GM18519 (cell line): Measurements from ENCODE around the gene SRR.
A peak's percentile ranks its signal among the peaks of the same experiment; 100 is the strongest.
"Not testable (repeated sequence)": the region's sequence is repeated elsewhere in the genome, so short reads cannot be mapped to it uniquely, and the experiment has no call there.

ENCODE experiments used
- ATAC-seq: cut with Tn5 transposase; IDR thresholded peaks from one replicate; pipeline ENCODE4 v1.9.1; 2021; ENCODE audit warnings: mild to moderate bottlenecking, moderate library complexity; ENCODE audit not compliant: unreplicated experiment, low FRiP score

SRR gene

GRCh38 chr17:2289878-2290478, 13.8 kb upstream of the SRR start:
- no peak for ATAC-seq

DNA sequence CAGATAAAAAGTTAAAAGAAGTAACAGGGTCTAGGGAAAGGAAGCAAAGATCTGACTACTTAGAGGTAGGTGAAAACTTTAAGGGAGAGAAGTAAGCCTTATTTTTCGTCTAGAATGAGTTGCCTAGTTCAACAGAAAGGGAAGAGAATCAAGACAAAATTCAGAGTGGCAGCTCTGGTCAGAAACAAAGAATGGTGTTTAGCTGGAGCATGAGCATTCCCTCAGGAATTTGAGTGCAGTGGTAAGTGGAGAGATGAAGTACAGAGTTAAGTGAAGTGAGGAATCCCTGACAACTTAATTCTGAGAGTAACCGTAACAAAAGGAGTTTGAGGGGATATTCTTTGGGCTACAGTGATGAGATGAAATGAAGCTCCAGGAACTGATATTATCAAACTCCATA, 11.7 kb upstream of the SRR start:
- ATAC-seq, result no peak

GRCh38 chr17:2295575-2295974, 8.2 kb upstream of the SRR start:
- ATAC-seq, result no peak

DNA sequence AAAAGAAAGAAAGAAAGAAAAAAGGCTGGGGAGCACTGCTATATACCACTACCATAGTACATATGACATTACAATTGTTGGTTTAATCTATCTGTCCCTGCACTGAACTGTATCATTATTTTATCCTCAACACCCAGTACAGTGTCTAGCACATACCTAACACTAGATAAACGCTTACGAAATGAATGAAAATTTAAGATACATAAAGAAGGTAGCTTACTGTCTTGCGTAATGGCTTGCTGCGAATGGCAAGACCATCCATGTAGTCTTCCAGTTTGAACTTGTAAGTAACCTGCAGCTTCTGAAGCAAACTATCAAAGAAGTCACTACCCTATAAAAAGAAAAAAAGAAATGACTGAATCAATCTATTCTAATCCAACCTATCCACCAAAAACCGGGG, 6.7 kb upstream of the SRR start:
- no peak for ATAC-seq

GRCh38 chr17:2299136-2299535, 4.6 kb upstream of the SRR start:
- ATAC-seq, result no peak

DNA sequence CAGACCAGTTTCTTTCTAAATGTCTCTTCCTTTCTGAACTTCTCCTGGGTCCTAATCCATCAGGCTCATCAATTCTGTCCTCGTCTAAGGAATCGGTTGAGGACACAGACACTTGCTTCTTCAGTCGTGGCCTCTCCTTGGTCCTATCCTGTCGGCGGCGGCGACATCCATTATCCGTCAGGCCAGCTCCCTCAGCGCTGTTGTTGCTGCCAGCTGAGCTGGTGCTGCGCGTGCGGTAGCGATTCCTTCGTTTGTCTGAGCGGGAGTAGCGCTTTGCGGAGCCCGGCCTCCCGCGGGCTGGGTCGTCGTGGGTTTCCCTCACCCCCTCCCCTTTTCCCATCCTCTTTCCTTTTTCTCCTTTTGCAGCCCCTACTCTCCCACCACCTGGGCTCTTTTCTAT, 4.0 kb upstream of the SRR start:
- no peak for ATAC-seq

GRCh38 chr17:2302778-2303203, 959 bp upstream of the SRR start:
- no peak for ATAC-seq

- ATAC-seq, result no peak
Measured at GRCh38 chr17:2304931-2305330, 1.2 kb downstream of the SRR start.

- ATAC-seq, result no peak
Measured at GRCh38 chr17:2309338-2310154, 5.8 kb downstream of the SRR start.

- no peak for ATAC-seq
Measured at GRCh38 chr17:2312736-2313135, 9.0 kb downstream of the SRR start.

DNA sequence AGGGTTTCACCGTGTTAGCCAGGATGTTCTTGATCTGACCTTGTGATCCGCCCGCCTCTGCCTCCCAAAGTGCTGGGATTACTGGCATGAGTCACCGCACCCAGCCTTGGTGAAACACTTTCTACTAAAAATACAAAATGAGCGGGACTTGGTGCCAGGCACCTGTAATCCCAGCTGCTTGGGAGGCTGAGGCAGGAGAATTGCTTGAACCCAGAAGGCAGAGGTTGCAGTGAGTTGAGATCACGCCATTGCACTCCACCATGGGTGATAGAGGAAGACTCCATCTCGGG, 13.1 kb downstream of the SRR start:
- not testable (repeated sequence) for ATAC-seq

DNA sequence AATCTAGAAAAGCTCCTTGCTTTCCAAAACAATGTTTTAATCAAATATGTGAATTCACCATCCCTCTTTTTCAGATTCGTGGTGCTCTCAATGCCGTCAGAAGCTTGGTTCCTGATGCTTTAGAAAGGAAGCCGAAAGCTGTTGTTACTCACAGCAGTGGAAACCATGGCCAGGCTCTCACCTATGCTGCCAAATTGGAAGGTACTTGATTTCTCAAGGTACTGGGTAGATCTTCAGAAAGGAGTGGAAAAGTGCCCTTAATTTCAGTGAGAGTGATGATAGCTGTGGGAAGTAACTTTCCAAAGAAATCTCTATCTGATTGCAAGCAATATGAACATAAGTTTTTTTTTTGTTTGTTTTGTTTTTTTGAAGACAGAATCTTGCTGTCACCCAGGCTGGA, 14.0 kb downstream of the SRR start:
- ATAC-seq, result no peak

GRCh38 chr17:2319051-2319450, 15.3 kb downstream of the SRR start:
- ATAC-seq, result no peak

DNA sequence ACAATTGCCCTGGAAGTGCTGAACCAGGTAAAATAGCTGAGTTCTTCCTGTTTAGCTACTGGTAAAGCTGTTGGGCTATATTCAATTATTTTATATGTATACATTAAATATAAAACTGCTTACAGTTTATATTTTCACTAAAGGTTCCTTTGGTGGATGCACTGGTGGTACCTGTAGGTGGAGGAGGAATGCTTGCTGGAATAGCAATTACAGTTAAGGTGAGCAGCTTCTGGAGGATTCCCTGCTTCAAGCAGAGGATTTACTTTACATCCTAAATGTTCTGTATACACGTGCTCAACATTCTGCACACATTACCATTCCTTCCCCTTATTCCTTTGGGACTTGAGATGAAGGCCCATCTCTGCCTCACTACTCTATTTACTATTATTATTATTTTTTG, 17.6 kb downstream of the SRR start:
- no peak for ATAC-seq

DNA sequence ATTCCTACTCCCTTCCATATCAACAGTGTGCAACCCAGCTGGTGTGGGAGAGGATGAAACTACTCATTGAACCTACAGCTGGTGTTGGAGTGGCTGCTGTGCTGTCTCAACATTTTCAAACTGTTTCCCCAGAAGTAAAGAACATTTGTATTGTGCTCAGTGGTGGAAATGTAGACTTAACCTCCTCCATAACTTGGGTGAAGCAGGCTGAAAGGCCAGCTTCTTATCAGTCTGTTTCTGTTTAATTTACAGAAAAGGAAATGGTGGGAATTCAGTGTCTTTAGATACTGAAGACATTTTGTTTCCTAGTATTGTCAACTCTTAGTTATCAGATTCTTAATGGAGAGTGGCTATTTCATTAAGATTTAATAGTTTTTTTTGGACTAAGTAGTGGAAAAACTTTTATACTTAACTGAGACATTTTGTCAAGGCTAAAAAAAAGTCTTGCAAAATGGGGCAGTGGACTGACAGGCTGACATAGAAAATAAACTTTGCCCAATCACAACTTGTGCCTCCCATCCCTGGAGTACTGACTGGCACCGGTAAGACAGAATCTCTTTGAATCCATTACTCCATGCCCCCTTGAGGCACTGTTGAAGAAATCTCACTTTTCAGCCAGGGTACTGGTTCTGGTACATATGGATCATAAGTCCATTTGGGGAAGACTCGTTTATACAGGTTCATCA, 20.0 kb downstream of the SRR start:
- no peak for ATAC-seq

- ATAC-seq, result no peak
Measured at GRCh38 chr17:2331303-2331702, 27.6 kb downstream of the SRR start.

DNA sequence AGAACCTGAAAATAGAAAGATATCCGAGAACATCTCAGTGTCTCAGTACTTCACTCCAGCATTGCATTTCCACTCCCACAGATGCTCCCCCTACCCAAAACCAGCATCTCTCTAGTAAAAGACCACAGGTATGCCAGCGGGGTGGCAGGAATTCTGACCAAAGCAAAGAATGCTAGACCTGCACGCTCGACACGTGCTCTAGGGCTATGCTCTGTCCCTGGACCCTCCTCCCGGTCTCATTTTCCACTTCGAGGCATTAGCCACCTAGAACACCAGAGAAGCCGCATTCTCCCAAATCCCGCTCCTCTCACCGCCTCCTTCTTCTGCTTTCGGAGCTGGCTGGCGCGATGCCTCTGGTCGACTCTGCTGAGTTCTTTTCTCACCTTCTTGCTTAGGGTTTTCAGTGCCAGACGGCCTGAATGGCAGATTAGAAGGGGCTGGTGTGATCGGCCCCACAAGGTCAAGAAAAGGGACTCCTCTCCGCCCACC, 32.0 kb downstream of the SRR start:
- ATAC-seq, result no peak

DNA sequence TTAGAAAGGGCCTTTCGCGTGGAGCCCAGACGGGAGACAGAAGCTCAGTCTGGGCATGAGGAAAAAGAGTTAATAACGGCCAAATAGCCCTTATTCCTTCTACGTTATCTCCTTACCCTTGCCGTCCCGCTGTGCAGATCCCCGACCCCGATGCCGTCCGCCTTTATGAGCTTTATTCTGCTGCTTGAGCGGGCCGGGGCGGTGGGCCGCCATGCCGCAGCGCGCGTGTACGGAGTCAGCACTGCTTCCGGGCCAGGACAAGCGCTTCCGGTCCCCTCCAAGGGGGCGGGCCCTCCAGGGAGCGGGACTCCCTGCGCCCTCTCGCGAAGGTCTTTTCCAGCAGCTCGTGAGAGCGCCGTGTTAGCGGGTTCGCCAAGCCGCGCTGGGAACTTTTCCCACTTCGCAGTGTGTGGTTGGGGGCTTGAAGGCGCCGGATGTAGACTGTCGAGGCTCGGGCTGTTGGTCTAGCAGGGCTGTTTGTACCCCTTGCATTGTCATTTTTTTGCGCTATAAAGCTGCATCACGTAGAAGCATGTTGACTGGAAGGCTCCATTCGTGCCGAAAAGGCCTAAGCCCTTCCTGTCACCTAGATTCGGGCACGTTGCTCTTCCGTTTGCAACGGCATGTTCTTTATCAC, 32.6 kb downstream of the SRR start, which contains the start of gene TSR1:
TSR1 (minus strand) TSS at position 243 of the 637 bp plus-strand sequence; CDS start at position 213, 30 bp downstream.
- peak; percentile 69 for ATAC-seq

GRCh38 chr17:2336852-2337543, 33.2 kb downstream of the SRR start, which contains the start of gene SGSM2:
SGSM2 (plus strand) TSS chr17:2337501; CDS start chr17:2337689, 188 bp downstream.
- no peak for ATAC-seq

GRCh38 chr17:2337544-2338314, 34.0 kb downstream of the SRR start:
- no peak for ATAC-seq
